Ishikawa (cell line): ENCODE results near the gene TPCN2.

Experiments
- CEBPB ChIP-seq: IDR thresholded peaks from 2 replicates; pipeline ENCODE4 v1.6.1; 2012
- CREB1 ChIP-seq: IDR thresholded peaks from 2 replicates; pipeline ENCODE4 v1.6.1; 2012; ENCODE audit warnings: low read depth
- EGR1 ChIP-seq: IDR thresholded peaks from 2 replicates; pipeline ENCODE4 v1.6.1; 2012
- EP300 ChIP-seq: IDR thresholded peaks from 2 replicates; pipeline ENCODE4 v1.6.1; 2012; ENCODE audit warnings: borderline replicate concordance
- FOXM1 ChIP-seq: IDR thresholded peaks from 2 replicates; pipeline ENCODE4 v1.6.1; 2012; ENCODE audit warnings: low read depth, borderline replicate concordance
- NFIC ChIP-seq: IDR thresholded peaks from 2 replicates; pipeline ENCODE4 v1.6.1; 2012
- RAD21 ChIP-seq: IDR thresholded peaks from 2 replicates; pipeline ENCODE4 v1.6.1; 2012; ENCODE audit warnings: low read depth
- REST ChIP-seq: IDR thresholded peaks from 2 replicates; pipeline ENCODE4 v1.6.1; 2012; ENCODE audit warnings: low read depth, mild to moderate bottlenecking
- TAF1 ChIP-seq: IDR thresholded peaks from 2 replicates; pipeline ENCODE4 v1.6.1; 2012; ENCODE audit warnings: low read depth, mild to moderate bottlenecking
- TCF12 ChIP-seq: IDR thresholded peaks from 2 replicates; pipeline ENCODE4 v1.6.1; 2012; ENCODE audit warnings: low read depth
- TEAD4 ChIP-seq: IDR thresholded peaks from 2 replicates; pipeline ENCODE4 v1.6.1; 2012
- USF1 ChIP-seq: IDR thresholded peaks from 2 replicates; pipeline ENCODE4 v1.6.1; 2012
- YY1 ChIP-seq: IDR thresholded peaks from 2 replicates; pipeline ENCODE4 v1.6.1; 2012; ENCODE audit warnings: low read depth
- ZBTB7A ChIP-seq: IDR thresholded peaks from 2 replicates; pipeline ENCODE4 v1.6.1; 2012; ENCODE audit warnings: low read depth
- TF ChIP-seq, protein P1 (sequence below): IDR thresholded peaks from 2 replicates; pipeline ENCODE4 v1.6.1; 2012

TPCN2 gene

DNA sequence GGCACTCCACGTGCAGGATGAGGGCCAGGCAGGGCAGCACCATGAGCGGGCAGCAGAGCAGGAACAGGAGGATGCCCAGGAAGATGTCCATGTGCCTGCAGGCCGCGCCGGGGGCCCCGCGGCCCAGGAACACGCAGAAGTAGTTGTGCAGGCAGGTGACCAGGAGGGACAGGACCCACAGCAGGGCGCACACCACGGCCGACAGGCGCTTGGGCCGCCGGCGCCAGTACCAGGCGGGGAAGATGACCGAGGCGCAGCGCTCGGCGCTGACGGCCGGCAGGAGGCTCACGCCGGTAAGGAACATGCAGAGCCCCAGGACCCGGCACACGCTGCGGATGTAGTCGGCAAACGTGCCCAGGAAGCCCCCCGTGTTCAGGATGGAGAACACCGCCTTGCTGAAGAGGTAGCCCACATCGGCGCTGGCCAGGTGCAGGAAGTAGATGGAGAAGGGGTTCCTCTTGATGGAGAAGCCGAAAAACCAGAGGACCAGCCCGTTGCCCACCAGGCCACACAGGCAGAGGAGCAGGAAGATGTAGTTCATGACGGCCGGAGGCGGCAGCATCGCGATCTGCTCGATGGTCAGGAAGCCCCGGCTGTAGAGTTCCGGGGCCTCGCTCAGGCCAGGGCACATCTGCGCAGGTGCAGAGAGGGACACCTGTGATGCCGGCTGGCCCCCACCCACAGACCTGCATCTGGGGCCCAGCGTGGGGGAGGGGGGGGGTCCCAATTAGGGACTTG lies 42.9 kb upstream of the TPCN2 start:
- no peak for TF ChIP-seq FOXM1
- no peak for TF ChIP-seq CEBPB
- TF ChIP-seq EP300 = no peak
- TF ChIP-seq TCF12 = no peak
- no peak for TF ChIP-seq RAD21
- no peak for TF ChIP-seq NFIC
- TF ChIP-seq EGR1 = no peak
- TF ChIP-seq REST = no peak
- no peak for TF ChIP-seq ZBTB7A
- TF ChIP-seq YY1 = no peak
- TF ChIP-seq, protein P1, sequence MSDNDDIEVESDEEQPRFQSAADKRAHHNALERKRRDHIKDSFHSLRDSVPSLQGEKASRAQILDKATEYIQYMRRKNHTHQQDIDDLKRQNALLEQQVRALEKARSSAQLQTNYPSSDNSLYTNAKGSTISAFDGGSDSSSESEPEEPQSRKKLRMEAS = no peak
- no peak for TF ChIP-seq USF1
- TF ChIP-seq TEAD4 = no peak
- TF ChIP-seq TAF1 = no peak
- no peak for TF ChIP-seq CREB1

DNA sequence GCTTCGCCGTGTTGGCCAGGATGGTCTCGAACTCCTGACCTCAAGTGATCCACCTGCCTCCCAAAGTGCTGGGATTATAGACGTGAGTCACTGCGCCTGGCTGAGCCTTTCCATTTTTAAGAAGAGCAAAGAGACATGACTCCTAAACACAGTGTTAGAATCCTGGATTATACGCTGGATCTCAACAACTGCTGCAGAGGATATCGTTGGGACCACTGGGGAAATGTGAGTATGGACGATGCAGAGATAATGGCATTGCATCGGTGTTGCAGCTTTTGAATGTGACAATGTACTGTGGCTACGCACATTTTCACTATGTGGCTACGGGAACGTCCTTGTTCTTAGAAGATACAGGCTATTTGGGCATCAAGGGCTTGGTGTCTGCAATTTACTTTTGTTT lies 41.9 kb upstream of the TPCN2 start:
- no peak for TF ChIP-seq EP300
- TF ChIP-seq, protein P1 = no peak
- no peak for TF ChIP-seq TAF1
- TF ChIP-seq YY1 = no peak
- TF ChIP-seq CEBPB = no peak
- TF ChIP-seq CREB1 = no peak
- no peak for TF ChIP-seq TEAD4
- no peak for TF ChIP-seq EGR1
- TF ChIP-seq REST = no peak
- no peak for TF ChIP-seq RAD21
- no peak for TF ChIP-seq USF1
- no peak for TF ChIP-seq TCF12

- TF ChIP-seq USF1 = no peak
- TF ChIP-seq ZBTB7A = no peak
- TF ChIP-seq EP300 = no peak
- no peak for TF ChIP-seq TCF12
- TF ChIP-seq REST = no peak
Observed at GRCh38 chr11:69007975-69008381, 40.8 kb upstream of the TPCN2 start.

DNA sequence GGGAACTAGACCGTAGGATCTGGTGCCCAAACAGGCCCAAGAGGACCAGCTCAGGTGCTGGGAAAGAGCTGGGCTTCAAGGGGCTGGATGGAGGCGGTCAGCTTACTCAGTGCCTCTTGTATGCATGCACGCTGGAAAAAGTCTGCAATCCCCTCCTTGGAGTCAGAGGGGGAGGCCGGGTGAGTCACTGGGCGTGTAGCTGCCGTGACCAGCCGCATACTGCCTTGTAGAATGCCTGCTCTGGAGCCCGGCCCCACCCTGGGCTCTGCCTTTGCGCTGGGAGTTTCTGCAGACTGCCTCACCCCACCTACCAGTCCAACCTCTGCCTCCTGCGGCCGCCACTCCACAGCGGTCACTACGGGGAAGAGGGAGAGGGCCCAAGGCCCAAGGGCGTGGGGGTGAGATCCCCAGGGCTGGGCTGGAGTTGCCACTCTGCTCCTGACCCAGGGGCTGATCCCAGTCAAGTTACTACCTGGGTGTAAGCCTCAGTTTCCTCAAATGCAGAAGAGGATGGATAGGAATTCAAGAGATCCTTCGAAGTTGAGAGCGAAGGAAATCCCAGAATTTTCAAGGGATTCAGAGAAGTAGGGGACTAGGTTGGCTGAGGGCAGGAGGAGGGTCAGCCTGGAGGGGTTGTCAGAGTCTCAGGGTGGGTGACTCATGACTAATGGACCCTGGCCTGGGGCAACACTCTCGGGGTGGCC lies 39.8 kb upstream of the TPCN2 start:
- TF ChIP-seq EGR1 (no peak), USF1 (no peak), TCF12 (no peak), ZBTB7A (no peak)
- TF ChIP-seq, protein P1 = peak; percentile 57
